NB4 (cell line): ENCODE measurements around the gene CCDC74A.

ENCODE experiments used
- TF ChIP-seq, protein P1 (sequence below): IDR thresholded peaks from one replicate; pipeline ENCODE4 v1.5.1; 2012; ENCODE audit warnings: low read depth, low read length
- TF ChIP-seq, protein P2 (sequence below): IDR thresholded peaks from 2 replicates; pipeline ENCODE4 v1.6.1; 2011; ENCODE audit warnings: low read depth, low read length

DNA sequence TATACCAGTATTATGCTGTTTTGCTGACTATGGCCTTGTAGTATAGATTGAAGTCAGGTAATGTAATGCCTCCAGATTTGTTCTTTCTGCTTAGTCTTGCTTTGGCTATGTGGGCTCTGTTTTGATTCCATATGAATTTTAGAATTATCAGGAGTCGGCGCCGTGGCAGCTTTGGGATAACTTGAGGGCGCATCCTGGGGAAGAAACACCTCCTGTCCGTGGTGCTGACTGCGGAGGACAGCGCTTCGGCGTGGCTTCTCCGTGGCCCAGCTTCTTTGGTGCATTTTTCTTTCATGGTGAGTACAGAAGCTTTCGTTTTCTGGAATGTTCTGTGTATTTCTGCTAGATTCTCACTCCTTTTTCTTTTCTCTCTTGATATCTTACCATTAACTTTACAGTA is 25.2 kb downstream of the CCDC74A start:
- TF ChIP-seq, protein P1, sequence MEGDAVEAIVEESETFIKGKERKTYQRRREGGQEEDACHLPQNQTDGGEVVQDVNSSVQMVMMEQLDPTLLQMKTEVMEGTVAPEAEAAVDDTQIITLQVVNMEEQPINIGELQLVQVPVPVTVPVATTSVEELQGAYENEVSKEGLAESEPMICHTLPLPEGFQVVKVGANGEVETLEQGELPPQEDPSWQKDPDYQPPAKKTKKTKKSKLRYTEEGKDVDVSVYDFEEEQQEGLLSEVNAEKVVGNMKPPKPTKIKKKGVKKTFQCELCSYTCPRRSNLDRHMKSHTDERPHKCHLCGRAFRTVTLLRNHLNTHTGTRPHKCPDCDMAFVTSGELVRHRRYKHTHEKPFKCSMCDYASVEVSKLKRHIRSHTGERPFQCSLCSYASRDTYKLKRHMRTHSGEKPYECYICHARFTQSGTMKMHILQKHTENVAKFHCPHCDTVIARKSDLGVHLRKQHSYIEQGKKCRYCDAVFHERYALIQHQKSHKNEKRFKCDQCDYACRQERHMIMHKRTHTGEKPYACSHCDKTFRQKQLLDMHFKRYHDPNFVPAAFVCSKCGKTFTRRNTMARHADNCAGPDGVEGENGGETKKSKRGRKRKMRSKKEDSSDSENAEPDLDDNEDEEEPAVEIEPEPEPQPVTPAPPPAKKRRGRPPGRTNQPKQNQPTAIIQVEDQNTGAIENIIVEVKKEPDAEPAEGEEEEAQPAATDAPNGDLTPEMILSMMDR: no peak
- TF ChIP-seq, protein P2, sequence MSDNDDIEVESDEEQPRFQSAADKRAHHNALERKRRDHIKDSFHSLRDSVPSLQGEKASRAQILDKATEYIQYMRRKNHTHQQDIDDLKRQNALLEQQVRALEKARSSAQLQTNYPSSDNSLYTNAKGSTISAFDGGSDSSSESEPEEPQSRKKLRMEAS: no peak
